ENCODE results near the gene AADACL2. TPM values are rescaled to one million over a fixed set of nuclear protein-coding genes. Genes with fewer than 3 reads are reported as not detected.

Gene AADACL2, protein sequence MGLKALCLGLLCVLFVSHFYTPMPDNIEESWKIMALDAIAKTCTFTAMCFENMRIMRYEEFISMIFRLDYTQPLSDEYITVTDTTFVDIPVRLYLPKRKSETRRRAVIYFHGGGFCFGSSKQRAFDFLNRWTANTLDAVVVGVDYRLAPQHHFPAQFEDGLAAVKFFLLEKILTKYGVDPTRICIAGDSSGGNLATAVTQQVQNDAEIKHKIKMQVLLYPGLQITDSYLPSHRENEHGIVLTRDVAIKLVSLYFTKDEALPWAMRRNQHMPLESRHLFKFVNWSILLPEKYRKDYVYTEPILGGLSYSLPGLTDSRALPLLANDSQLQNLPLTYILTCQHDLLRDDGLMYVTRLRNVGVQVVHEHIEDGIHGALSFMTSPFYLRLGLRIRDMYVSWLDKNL
- total RNA-seq (2014; rRNA removed; shearing (Covaris generic)) = not detected in 2 replicates

DNA sequence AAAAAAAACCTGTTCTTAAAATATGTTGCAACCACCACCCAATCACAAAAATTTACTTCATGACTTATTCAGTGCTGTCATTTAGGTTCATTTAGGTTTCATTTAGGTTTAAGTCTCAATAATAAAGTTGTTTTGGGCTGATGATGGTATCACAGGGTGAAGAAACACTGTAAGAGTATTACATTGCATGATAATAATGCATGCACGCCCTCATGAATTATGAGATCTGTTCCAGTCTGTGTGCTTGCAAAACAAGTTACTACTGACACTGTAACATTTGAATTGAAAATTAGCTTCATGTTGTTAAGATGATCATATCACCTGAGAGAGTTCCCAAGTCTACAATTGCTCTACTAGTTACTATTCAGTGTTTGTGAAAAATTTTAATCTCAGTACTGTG is at the start of gene AADACL2:
Gene AADACL2, plus strand, starts transcription at position 315 of the 400 bp plus-strand sequence. CDS start 109 bp downstream, outside the sequence.
- no peaks in the 10 kb centered on the region for H3K9me3 ChIP-seq (replicated peaks)
- H3K27me3 ChIP-seq (replicated peaks) = no peaks in the 10 kb centered on the region
- no peak for DNase-seq (ENCODE audit: low read depth in 1 of 2, low spot score in 2 of 2)
- no peak within 1 kb of the TSS for H3K27ac ChIP-seq
- H3K4me3 ChIP-seq = no peak within 1 kb of the TSS
- no peaks in the 10 kb centered on the region for H3K36me3 ChIP-seq
- no peaks in the 10 kb centered on the region for H3K4me1 ChIP-seq (replicated peaks)

DNA sequence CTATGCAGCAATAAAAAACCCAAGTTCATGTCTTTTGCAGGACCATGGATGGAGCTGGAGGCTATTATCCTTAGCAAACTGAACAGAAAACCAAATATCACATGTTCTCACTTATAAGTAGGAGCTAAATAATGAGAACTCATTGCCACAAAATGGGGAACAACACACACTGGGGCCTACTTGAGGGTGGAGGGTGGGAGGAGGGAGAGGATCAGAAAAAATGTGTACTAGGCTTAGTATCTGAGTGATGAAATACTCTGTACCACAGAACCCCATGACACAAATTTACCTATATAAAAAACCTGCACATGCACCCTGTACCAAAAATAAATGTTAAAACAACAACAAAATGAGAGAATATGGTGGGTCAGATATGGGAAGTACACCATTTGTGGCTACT is 49.6 kb upstream of the AADACL2 start:
- Histone ChIP-seq H3K4me1 (replicated peaks) (no peaks in the 10 kb centered on the region), H3K36me3 (no peaks in the 10 kb centered on the region), H3K9me3 (replicated peaks) (no peaks in the 10 kb centered on the region), H3K27ac (no peak overlapping the region), H3K4me3 (no peak overlapping the region), H3K27me3 (replicated peaks) (no peaks in the 10 kb centered on the region)
- DNase-seq (ENCODE audit: low read depth in 1 of 2, low spot score in 2 of 2) = no peak

DNA sequence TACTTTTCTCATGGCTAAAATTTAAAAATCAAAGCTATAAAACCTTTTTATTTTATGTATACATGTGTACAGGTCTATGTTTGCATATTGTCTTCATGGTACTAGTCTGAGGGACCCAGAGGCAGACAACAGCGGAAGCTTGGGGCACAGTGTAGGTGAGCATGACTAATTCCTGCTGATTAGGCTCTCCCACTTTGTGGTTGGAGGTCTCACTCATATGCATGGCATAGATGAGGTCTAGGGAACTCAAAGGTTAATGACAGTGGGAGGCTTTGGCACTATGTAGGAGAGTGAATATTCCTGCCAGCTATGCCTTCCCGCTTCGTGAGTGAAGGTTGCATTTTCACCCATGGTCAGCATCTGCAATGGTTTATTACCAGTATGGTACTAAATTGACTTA is 47.5 kb upstream of the AADACL2 start:
- no peaks in the 10 kb centered on the region for H3K27me3 ChIP-seq (replicated peaks)
- DNase-seq (ENCODE audit: low read depth in 1 of 2, low spot score in 2 of 2) = no peak
- H3K36me3 ChIP-seq = no peaks in the 10 kb centered on the region
- H3K4me3 ChIP-seq = no peak overlapping the region
- no peak overlapping the region for H3K27ac ChIP-seq
- H3K4me1 ChIP-seq (replicated peaks) = no peaks in the 10 kb centered on the region
- H3K9me3 ChIP-seq (replicated peaks) = no peaks in the 10 kb centered on the region

DNA sequence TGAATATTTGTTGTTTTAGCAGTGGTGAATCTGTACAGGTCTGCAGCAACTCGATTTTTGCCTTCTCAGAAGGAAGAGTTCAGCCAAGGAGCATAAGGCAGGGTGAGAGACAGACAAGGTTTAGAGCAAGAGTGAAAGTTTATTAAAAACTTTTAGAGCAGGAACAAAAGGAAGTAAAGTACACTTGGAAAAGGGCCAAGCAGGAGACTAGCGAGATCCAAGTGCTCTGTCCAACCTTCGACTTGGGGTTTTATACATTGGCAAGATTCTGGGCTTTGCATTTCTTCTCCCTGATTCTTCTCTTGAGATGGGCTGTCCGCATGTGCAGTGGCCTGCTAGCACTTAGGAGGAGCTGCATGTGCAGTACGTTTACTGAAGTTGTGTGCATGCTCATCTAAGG is 46.7 kb upstream of the AADACL2 start:
- H3K4me3 ChIP-seq = no peak overlapping the region
- no peaks in the 10 kb centered on the region for H3K27me3 ChIP-seq (replicated peaks)
- H3K9me3 ChIP-seq (replicated peaks) = no peaks in the 10 kb centered on the region
- H3K27ac ChIP-seq = no peak overlapping the region
- no peak for DNase-seq (ENCODE audit: low read depth in 1 of 2, low spot score in 2 of 2)
- no peaks in the 10 kb centered on the region for H3K36me3 ChIP-seq
- no peaks in the 10 kb centered on the region for H3K4me1 ChIP-seq (replicated peaks)

DNA sequence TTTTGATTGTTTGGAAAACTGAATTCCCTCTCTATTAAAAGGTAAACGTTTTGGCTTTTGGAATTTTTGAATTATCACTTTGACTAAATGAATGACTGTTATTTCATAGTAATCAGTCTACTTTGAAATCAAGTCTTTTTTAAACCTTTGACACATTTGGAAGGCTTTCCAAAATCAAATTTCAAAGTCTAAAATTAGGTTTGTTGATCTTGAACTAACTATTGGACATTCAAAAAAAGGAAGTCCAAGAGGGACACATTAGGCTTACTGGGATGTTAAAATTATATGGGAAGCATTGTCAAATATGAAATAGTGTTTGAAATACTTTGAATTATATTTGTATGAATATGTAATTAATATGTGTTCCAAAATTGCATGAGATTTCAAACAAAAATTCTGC is 45.2 kb upstream of the AADACL2 start:
- H3K36me3 ChIP-seq = no peaks in the 10 kb centered on the region
- DNase-seq (ENCODE audit: low read depth in 1 of 2, low spot score in 2 of 2) = no peak
- no peaks in the 10 kb centered on the region for H3K4me1 ChIP-seq (replicated peaks)
- H3K27me3 ChIP-seq (replicated peaks) = no peaks in the 10 kb centered on the region
- H3K27ac ChIP-seq = no peak overlapping the region
- H3K4me3 ChIP-seq = no peak overlapping the region
- H3K9me3 ChIP-seq (replicated peaks) = no peaks in the 10 kb centered on the region

DNA sequence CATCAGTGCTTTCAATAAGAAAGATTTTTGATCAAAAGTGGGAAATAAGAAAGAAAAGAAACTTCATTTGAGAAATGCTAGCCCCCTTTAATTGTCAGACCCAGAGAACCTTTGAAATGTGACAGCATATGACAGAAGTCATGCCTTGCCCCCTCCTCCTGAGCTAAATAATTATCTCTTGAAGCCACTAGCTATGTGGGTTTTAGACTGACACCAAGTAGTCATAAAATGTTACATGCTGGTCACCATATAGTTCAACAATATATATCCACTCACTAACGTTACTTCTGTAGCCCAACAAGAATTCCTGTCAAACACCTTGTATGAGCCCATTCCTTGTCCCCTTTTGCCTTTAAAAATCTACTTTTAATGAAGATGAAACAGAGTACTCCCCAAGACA is 43.1 kb upstream of the AADACL2 start:
- Histone ChIP-seq H3K36me3 (no peaks in the 10 kb centered on the region), H3K27ac (no peak overlapping the region), H3K4me3 (no peak overlapping the region), H3K4me1 (replicated peaks) (no peaks in the 10 kb centered on the region), H3K27me3 (replicated peaks) (no peaks in the 10 kb centered on the region), H3K9me3 (replicated peaks) (no peaks in the 10 kb centered on the region)
- DNase-seq (ENCODE audit: low read depth in 1 of 2, low spot score in 2 of 2) = no peak

DNA sequence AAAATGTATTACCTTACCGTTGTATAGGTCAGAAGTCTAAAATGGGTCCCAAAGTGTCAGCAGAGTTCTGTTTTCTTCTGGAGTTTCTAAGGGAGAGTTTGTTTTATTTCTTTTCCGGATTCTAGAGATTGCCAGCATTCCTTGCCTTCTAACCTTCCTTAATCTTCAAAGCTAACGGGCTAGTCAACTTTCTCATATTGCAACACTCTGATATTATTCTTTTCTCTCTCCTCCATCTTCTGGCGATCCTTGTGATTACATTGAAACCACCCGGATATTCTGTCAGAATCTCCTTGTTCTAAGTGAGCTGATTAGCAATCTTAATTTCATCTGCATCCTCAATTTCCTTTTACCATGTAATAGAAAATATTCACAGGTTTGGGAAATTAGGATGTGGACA is 36.2 kb upstream of the AADACL2 start:
- Histone ChIP-seq H3K36me3 (no peaks in the 10 kb centered on the region), H3K27ac (no peak overlapping the region), H3K9me3 (replicated peaks) (no peaks in the 10 kb centered on the region), H3K4me1 (replicated peaks) (no peaks in the 10 kb centered on the region), H3K27me3 (replicated peaks) (no peaks in the 10 kb centered on the region), H3K4me3 (no peak overlapping the region)
- DNase-seq (ENCODE audit: low read depth in 1 of 2, low spot score in 2 of 2) = no peak

DNA sequence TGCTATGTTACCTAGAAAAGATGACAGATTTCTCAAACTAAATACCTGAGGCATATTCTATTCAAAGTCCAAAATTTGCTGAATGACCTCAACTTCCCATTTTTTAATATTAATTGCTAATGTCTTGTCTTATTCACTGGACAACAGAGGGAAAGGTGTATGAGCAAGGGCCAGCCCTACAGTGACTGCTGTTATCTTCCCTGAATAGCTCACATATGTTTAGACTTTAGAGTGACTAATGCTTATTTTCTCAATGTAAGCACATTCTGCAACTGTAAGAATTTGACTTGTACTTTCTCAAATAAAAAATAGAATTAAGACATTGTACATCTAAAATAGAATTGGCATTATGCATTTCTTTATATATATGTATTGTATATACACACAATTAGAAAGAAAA is 26.5 kb upstream of the AADACL2 start:
- H3K9me3 ChIP-seq (replicated peaks) = no peaks in the 10 kb centered on the region
- peaks cover 12% of the 10 kb centered on the region for H3K4me1 ChIP-seq (replicated peaks)
- no peak overlapping the region for H3K4me3 ChIP-seq
- H3K27me3 ChIP-seq (replicated peaks) = no peaks in the 10 kb centered on the region
- no peak overlapping the region for H3K27ac ChIP-seq
- no peaks in the 10 kb centered on the region for H3K36me3 ChIP-seq
- DNase-seq (ENCODE audit: low read depth in 1 of 2, low spot score in 2 of 2) = peak in 1 of 2 experiments; percentile 34

DNA sequence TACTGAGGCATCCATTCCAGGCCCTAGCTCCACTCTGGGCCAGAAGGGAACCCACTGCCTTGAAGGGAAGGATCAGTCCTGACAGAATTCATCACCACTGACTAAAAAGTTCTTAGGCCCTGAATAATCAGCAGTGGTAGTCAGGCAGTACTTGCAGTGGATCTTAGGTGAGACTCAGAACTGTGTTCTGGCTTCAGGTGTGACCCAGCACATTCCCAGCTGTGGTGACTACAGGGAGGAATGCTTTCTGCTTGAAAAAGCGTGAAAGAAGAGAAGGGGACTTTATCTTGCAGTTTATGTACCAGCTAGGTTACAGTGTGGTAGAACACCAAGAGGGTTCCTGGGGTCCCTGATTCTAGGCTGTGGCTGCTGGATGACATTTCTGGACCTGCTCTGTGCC is 24.9 kb upstream of the AADACL2 start:
- Histone ChIP-seq H3K4me1 (replicated peaks) (peaks cover 12% of the 10 kb centered on the region), H3K4me3 (no peak overlapping the region), H3K27me3 (replicated peaks) (no peaks in the 10 kb centered on the region), H3K9me3 (replicated peaks) (no peaks in the 10 kb centered on the region), H3K27ac (no peak overlapping the region), H3K36me3 (no peaks in the 10 kb centered on the region)
- no peak for DNase-seq (ENCODE audit: low read depth in 1 of 2, low spot score in 2 of 2)

DNA sequence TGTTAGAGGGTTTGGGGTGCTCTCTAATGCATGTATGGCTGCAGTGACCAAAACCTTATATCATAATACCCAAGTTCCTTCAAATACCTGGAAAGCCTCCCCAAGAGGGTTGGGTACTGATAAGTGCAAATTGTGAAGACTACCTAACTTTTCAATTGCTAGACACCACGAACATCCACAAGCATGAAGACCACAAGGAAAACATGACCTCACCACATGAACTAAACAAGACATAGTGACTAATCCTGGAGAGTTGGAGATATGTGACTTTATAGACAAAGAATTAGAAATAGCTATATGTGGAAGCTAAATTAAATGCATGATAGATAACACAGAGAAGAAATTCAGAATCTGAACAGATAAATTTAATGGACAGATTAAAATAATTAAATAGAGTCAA is 23.9 kb upstream of the AADACL2 start:
- Histone ChIP-seq H3K27ac (no peak overlapping the region), H3K4me1 (replicated peaks) (peaks cover 12% of the 10 kb centered on the region), H3K36me3 (no peaks in the 10 kb centered on the region), H3K4me3 (no peak overlapping the region), H3K27me3 (replicated peaks) (no peaks in the 10 kb centered on the region), H3K9me3 (replicated peaks) (no peaks in the 10 kb centered on the region)
- DNase-seq (ENCODE audit: low read depth in 1 of 2, low spot score in 2 of 2) = peak in 1 of 2 experiments; percentile 23

DNA sequence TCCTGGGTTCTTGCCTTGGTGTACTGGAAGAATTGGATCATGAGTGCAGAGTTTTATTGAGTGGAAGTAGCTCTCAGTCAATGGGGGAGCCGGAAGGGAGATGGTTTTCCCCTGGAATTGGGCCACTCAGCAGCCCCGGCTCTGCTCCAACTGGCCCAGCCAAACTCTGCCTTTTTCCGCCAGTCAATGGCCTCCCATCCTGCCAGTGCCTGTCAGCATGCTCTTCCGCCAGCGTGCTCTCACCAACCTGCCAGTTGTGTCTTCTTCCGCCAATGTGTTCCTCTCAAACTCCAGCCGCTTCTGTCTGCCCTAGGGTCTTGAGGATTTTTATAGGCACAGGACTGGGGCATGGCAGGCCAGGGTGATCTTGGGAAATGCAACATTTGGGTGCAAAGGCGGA is 12.4 kb upstream of the AADACL2 start:
- Histone ChIP-seq H3K9me3 (replicated peaks) (no peaks in the 10 kb centered on the region), H3K36me3 (no peaks in the 10 kb centered on the region), H3K4me1 (replicated peaks) (no peaks in the 10 kb centered on the region), H3K27ac (no peak overlapping the region), H3K4me3 (no peak overlapping the region), H3K27me3 (replicated peaks) (no peaks in the 10 kb centered on the region)
- no peak for DNase-seq (ENCODE audit: low read depth in 1 of 2, low spot score in 2 of 2)

DNA sequence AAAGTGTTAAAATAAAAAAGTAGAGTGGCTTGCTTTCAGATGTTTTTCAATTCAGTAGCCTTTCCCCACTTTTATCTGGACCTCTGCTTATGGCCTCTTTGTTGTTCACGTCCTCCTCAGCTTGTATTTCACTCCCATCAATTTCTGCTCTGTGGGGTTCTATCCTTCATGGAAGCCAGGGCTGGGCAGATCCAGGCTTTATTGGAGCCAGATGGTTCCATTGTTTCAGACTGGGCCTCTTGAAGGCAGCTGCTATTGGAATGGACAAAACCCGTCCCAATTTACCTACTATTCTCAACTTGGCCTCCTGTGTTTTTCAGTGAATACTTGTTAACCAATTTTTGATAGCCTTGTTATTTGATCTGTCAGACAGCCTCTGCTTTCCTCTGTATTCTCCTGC is 10.9 kb upstream of the AADACL2 start:
- Histone ChIP-seq H3K27ac (no peak overlapping the region), H3K4me3 (no peak overlapping the region), H3K36me3 (no peaks in the 10 kb centered on the region), H3K4me1 (replicated peaks) (no peaks in the 10 kb centered on the region), H3K9me3 (replicated peaks) (no peaks in the 10 kb centered on the region), H3K27me3 (replicated peaks) (no peaks in the 10 kb centered on the region)
- DNase-seq (ENCODE audit: low read depth in 1 of 2, low spot score in 2 of 2) = no peak

DNA sequence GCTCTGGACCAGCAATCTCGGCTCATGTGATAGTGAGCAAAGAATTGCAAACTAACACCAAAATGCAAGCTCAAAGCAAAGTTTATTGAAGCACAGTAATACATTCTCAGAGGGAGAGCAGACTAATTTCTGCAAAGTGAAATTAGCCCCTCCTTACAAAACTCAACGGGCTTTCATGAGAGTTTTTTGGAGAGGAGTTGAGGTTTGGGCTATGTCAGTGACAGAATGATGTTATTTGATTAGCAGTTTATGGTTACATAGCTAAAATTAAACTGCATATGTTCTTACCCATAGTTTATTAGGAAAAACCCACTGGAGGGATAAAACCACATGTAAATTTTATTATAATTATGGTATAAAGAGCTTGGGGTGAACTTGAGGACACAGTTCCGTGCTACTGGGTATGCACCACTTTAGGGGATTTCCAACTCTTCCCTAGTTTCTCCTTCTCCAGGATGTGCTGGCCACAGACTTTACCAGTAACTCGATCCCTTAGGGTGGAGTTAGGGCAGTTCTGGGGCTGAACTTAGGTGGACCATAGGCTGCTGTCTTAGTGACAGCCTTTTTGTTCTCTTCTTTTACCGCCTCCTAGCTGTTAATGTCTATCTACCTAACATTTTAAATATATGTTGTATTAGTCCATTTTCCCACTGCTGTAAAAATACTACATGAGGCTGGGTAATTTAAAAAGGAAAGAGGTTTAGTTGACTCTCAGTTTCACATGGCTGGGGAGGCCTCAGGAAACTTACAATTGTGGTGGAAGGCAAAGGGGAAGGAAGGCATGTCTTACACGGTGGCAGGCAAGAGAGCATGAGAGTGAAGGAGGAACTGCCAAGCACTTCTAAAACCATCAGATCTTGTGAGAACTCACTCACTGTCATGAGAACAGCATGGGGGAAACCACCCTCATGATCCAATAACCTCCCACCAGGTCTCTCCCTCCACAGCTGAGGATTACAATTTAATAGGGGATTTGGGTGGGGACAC is 8.9 kb upstream of the AADACL2 start:
- Histone ChIP-seq H3K9me3 (replicated peaks) (no peaks in the 10 kb centered on the region), H3K27ac (no peak overlapping the region), H3K27me3 (replicated peaks) (no peaks in the 10 kb centered on the region), H3K4me1 (replicated peaks) (no peaks in the 10 kb centered on the region), H3K4me3 (no peak overlapping the region), H3K36me3 (no peaks in the 10 kb centered on the region)
- no peak for DNase-seq (ENCODE audit: low read depth in 1 of 2, low spot score in 2 of 2)

DNA sequence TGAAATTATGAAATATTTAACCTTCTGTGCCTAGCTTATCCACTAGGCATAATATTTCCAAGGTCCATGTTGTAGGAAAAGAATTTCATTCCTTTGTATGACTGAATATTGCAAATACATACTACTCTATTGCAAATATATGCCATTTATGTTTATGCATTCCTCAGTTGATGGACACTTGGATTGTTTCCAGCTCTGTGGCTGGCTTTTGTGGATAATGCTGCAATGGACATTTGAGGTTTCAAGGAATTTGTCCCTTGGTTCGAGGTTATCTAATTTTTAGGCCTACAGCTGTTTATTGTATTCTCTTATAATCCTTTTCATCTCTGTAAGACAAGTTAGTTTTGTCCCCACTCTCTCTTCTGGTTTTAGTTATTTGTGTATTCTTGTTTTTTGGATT is 7.7 kb upstream of the AADACL2 start:
- Histone ChIP-seq H3K27me3 (replicated peaks) (no peaks in the 10 kb centered on the region), H3K4me3 (no peak overlapping the region), H3K9me3 (replicated peaks) (no peaks in the 10 kb centered on the region), H3K27ac (no peak overlapping the region), H3K36me3 (no peaks in the 10 kb centered on the region), H3K4me1 (replicated peaks) (no peaks in the 10 kb centered on the region)
- DNase-seq (ENCODE audit: low read depth in 1 of 2, low spot score in 2 of 2) = no peak

All from SJSA1 (cell line).